Liver (tissue), 9 donors: ENCODE measurements around the gene ERI2. TPM values are rescaled to one million over a fixed set of nuclear protein-coding genes. Genes with fewer than 3 reads are reported as not detected.
"Not testable (repeated sequence)": the region's sequence is repeated elsewhere in the genome, so short reads cannot be mapped to it uniquely, and the experiment has no call there.

ENCODE experiments used
- DNase-seq: peaks from one replicate; pipeline ENCODE4 v3.0.0-alpha.2; 2017; ENCODE audit warnings: low spot score
- H3K27ac ChIP-seq, 2 donors: one replicate each; pipeline ENCODE4 v1.7.0; 2013; ENCODE audit warnings: inconsistent platforms in 2 of 2, low read length in 2 of 2, control low read depth in 1 of 2, low read depth in 1 of 2, mild to moderate bottlenecking in 1 of 2
- H3K27me3 ChIP-seq, 4 donors: one replicate each; pipeline versions ENCODE4 v1.6.1 to v1.7.0; 2013; ENCODE audit warnings: low read length in 3 of 4, inconsistent platforms in 1 of 4, mild to moderate bottlenecking in 1 of 4, moderate library complexity in 1 of 4; ENCODE audit not compliant: control insufficient read depth in 4 of 4, insufficient read depth in 4 of 4
- H3K36me3 ChIP-seq, 4 donors: one replicate each; pipeline versions ENCODE4 v1.6.1 to v1.7.0; 2013; ENCODE audit warnings: low read length in 3 of 4, mild to moderate bottlenecking in 3 of 4, low read depth in 1 of 4, moderate library complexity in 1 of 4; ENCODE audit not compliant: control insufficient read depth in 4 of 4, insufficient read depth in 3 of 4
- H3K4me1 ChIP-seq, 4 donors: one replicate each; pipeline versions ENCODE4 v1.6.1 to v1.7.0; 2013; ENCODE audit warnings: low read length in 3 of 4, mild to moderate bottlenecking in 3 of 4, moderate library complexity in 1 of 4; ENCODE audit not compliant: control insufficient read depth in 4 of 4, insufficient read depth in 4 of 4
- H3K4me3 ChIP-seq, 3 donors: one replicate each; pipeline versions ENCODE4 v1.6.1 to v1.7.0; 2013; ENCODE audit warnings: low read length in 3 of 3, control low read depth in 1 of 3, low read depth in 1 of 3, mild to moderate bottlenecking in 1 of 3
- H3K9ac ChIP-seq, 2 donors: one replicate each; pipeline ENCODE4 v1.7.0; 2013; ENCODE audit warnings: low read length in 2 of 2, mild to moderate bottlenecking in 2 of 2, moderate library complexity in 2 of 2, control low read depth in 1 of 2, low read depth in 1 of 2
- H3K9me3 ChIP-seq, 4 donors: one replicate each; pipeline versions ENCODE4 v1.6.1 to v1.7.0; 2013; ENCODE audit warnings: low read length in 3 of 4; ENCODE audit not compliant: control insufficient read depth in 4 of 4
- EGR1 ChIP-seq, 2 donors: IDR thresholded peaks; 2 replicates each; pipeline ENCODE4 v1.6.1; 2016 to 2018; ENCODE audit warnings: antibody characterized with exemption in 2 of 2, low read depth in 2 of 2
- FOXA1 ChIP-seq: IDR thresholded peaks from 2 replicates; pipeline ENCODE4 v1.6.1; 2016; ENCODE audit warnings: antibody characterized with exemption
- FOXA2 ChIP-seq: IDR thresholded peaks from 2 replicates; pipeline ENCODE4 v1.6.1; 2016; ENCODE audit warnings: antibody characterized with exemption
- GABPA ChIP-seq, 2 donors: IDR thresholded peaks in 1 of 2; conservative IDR thresholded peaks in 1 of 2; 2 replicates each; pipeline ENCODE4 v1.6.1; 2016; ENCODE audit warnings: antibody characterized with exemption in 2 of 2, mild to moderate bottlenecking in 1 of 2, moderate library complexity in 1 of 2
- HNF4A ChIP-seq, 2 donors: conservative IDR thresholded peaks; 2 replicates each; pipeline ENCODE4 v1.6.1; 2016; ENCODE audit warnings: antibody characterized with exemption in 2 of 2, mild to moderate bottlenecking in 2 of 2
- HNF4G ChIP-seq: IDR thresholded peaks from 2 replicates; pipeline ENCODE4 v1.6.1; 2016; ENCODE audit warnings: antibody characterized with exemption
- NR2F2 ChIP-seq: IDR thresholded peaks from 2 replicates; pipeline ENCODE4 v1.6.1; 2016; ENCODE audit warnings: antibody characterized with exemption
- RAD21 ChIP-seq, 2 donors: IDR thresholded peaks; 2 replicates each; pipeline ENCODE4 v1.6.1; 2016; ENCODE audit warnings: antibody characterized with exemption in 2 of 2, mild to moderate bottlenecking in 2 of 2
- SP1 ChIP-seq: IDR thresholded peaks from 2 replicates; pipeline ENCODE4 v1.6.1; 2018; ENCODE audit warnings: antibody characterized with exemption, mild to moderate bottlenecking
- TAF1 ChIP-seq: conservative IDR thresholded peaks from 2 replicates; pipeline ENCODE4 v1.6.1; 2016; ENCODE audit warnings: antibody characterized with exemption, mild to moderate bottlenecking
- YY1 ChIP-seq: IDR thresholded peaks from 2 replicates; pipeline ENCODE4 v1.6.1; 2016; ENCODE audit warnings: antibody characterized with exemption, mild to moderate bottlenecking
- WGBS: extraction: QIAGEN DNeasy Blood & Tissue Kit; methylation state at CpG from one replicate; pipeline ENCODE4 v1.1.7; 2013; 5-methylcytosine and 5-hydroxymethylcytosine counted together
- polyA plus RNA-seq, 2 donors: library from polyadenylated mRNA; stranded (reverse) in 1 of 2; unstranded in 1 of 2; fragments of 200-250 nt in 1 of 2; fragments of >200 nt in 1 of 2; fragmentation: Nextera tagmentation in 1 of 2; extraction: Ambion mirVana in 1 of 2; gene quantifications; one replicate each; pipeline versions ENCODE4 v1.2.1 to v1.2.3, GENCODE V29; 2013 to 2015
- total RNA-seq, 2 donors: library from RNA; depleted of rRNA; stranded (reverse); fragments of >200 nt; gene quantifications; one replicate each; pipeline ENCODE4 v1.2.3, GENCODE V29; 2014
- TF ChIP-seq, protein P1 (sequence below): IDR thresholded peaks from 2 replicates; pipeline ENCODE4 v1.6.1; 2016; ENCODE audit warnings: antibody characterized with exemption, mild to moderate bottlenecking
- TF ChIP-seq, protein P2 (sequence below): IDR thresholded peaks from 2 replicates; pipeline ENCODE4 v1.6.1; 2016; ENCODE audit warnings: antibody characterized with exemption
- TF ChIP-seq, protein P3 (sequence below): IDR thresholded peaks from 2 replicates; pipeline ENCODE4 v1.6.1; 2016; ENCODE audit warnings: antibody characterized with exemption
- TF ChIP-seq, protein P4 (sequence below): fragments of 150-350 bp; IDR thresholded peaks from 2 replicates; pipeline ENCODE4 v1.5.1; 2017; ENCODE audit warnings: improper control_type of control experiment, low read depth, low read length; ENCODE audit not compliant: missing input control
- donor health status: healthy.
- donor health status: healthy.
- donor health status: healthy.
- donor health status: healthy.
- donor health status: healthy.

ERI2 gene
- total and polyA plus RNA-seq, 4 donors = 8.8 to 79.1 (median 19.1) TPM

DNA sequence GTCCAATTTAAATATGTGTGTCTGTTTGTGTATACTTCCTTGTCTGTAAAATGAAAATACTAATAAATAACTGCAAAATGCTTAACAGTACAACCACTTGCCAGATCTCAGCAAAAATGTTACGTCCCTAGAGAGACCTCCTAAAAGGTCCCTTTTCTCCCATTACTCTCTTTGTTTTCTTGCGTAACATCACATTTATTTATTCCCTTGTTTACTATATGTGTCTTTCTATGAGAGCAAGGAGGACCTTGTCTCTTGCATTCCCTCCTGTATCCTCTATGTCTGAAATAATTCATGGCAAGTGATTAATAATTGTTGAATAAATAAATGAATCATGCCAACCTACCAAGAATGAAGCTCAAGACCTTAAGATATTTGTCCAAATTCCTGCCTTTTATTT is 40.5 kb downstream of the ERI2 start:
- Histone ChIP-seq H3K9ac (no peak overlapping the region), H3K9me3 (no peaks in the 10 kb centered on the region), H3K27me3 (no peaks in the 10 kb centered on the region), H3K27ac (no peak overlapping the region), H3K4me3 (no peak overlapping the region), H3K4me1 (peaks cover 7 to 47% (median 22%) of the 10 kb centered on the region in 4 donors), H3K36me3 (peaks cover under 1 to 7% (median 3%) of the 10 kb centered on the region in 4 donors)
- DNase-seq = no peak
- no peak for TF ChIP-seq FOXA2
- no peak for TF ChIP-seq TAF1
- no peak for TF ChIP-seq SP1
- TF ChIP-seq HNF4A (conservative IDR thresholded peaks at IDR 0.05) = no peak
- no peak for TF ChIP-seq GABPA (IDR thresholded peaks at IDR 0.05 in 1 of 2, conservative IDR thresholded peaks at IDR 0.05 in 1 of 2)
- TF ChIP-seq, protein P1, sequence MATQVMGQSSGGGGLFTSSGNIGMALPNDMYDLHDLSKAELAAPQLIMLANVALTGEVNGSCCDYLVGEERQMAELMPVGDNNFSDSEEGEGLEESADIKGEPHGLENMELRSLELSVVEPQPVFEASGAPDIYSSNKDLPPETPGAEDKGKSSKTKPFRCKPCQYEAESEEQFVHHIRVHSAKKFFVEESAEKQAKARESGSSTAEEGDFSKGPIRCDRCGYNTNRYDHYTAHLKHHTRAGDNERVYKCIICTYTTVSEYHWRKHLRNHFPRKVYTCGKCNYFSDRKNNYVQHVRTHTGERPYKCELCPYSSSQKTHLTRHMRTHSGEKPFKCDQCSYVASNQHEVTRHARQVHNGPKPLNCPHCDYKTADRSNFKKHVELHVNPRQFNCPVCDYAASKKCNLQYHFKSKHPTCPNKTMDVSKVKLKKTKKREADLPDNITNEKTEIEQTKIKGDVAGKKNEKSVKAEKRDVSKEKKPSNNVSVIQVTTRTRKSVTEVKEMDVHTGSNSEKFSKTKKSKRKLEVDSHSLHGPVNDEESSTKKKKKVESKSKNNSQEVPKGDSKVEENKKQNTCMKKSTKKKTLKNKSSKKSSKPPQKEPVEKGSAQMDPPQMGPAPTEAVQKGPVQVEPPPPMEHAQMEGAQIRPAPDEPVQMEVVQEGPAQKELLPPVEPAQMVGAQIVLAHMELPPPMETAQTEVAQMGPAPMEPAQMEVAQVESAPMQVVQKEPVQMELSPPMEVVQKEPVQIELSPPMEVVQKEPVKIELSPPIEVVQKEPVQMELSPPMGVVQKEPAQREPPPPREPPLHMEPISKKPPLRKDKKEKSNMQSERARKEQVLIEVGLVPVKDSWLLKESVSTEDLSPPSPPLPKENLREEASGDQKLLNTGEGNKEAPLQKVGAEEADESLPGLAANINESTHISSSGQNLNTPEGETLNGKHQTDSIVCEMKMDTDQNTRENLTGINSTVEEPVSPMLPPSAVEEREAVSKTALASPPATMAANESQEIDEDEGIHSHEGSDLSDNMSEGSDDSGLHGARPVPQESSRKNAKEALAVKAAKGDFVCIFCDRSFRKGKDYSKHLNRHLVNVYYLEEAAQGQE = no peak
- 85% methylated on average over 2 of the region's 2 CpGs for WGBS

DNA sequence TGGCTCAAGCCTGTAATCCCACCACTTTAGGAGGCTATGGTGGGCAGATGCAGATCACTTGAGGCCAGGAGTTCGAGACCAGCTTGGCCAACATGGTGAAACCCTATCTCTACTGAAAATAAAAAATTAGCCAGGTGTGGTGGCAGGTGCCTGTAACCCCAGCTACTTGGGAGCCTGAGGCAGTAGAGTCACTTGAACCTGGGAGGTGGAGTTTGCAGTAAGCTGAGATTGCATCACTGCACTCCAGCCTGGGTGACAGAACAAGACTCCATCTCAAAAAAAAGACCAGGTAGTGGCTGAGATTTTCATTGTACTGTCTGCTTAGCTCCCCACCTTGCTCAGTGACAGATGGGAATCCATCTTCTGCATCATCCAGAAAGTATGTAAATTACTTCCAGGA is 41.8 kb downstream of the ERI2 start:
- H3K4me3 ChIP-seq = peak overlapping the region in 1 of 3 donors; percentile 15
- H3K27ac ChIP-seq, H3K9me3 ChIP-seq, H3K27me3 ChIP-seq, DNase-seq, H3K36me3 ChIP-seq, H3K9ac ChIP-seq: not testable (repeated sequence)
- peaks cover 7 to 47% (median 22%) of the 10 kb centered on the region in 4 donors for H3K4me1 ChIP-seq
- WGBS = 40% methylated on average over 1 of the region's 1 CpG
- TF ChIP-seq, protein P2, sequence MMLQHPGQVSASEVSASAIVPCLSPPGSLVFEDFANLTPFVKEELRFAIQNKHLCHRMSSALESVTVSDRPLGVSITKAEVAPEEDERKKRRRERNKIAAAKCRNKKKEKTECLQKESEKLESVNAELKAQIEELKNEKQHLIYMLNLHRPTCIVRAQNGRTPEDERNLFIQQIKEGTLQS = peak; percentile 49

DNA sequence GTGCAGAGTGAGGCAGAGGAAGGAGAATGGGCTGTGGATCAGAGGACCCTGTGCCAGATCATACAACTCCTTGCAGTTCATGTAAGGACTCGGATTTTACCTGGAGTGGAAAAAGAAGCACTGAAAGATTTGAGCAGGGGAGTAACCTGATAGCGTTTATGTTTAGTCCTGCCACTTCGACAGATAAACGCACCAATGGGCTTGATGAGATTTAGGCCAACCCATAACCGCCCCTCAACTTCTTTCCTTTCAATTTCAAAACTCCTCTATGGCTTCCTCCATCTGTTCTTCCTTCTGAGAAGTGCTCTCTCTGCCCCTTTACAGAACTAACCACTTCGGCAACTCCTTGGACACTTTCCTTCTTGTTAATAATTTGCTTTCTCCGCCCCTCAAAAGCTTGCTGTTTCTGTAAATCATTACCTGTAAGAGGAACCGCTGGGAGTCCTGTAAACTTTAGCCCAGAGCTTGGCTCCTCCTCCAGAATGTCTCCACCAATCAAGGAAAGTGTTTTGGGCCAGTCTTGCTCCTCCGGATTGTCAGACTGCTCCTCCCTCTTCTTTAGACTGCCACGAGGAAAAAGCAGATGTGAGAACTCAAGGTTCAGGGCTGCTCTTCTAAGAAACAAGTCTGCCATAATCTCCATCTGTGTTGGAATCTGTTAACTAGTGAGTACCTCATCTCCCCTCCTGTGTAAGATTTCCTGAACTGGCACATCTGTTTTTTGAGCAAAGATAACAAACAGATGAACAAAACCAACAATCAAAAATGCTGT is 42.6 kb downstream of the ERI2 start, which contains the start of gene ACSM3:
TSS of gene ACSM3 (plus strand) at position 554 of the 772 bp plus-strand sequence. CDS start 6,021 bp downstream, outside the sequence.
- H3K4me3 ChIP-seq = peak within 1 kb of the TSS; percentile 44 to 78 (median 55)
- TF ChIP-seq, protein P1 = peak; percentile 55
- no peak for TF ChIP-seq FOXA2
- no peak for TF ChIP-seq GABPA (IDR thresholded peaks at IDR 0.05 in 1 of 2, conservative IDR thresholded peaks at IDR 0.05 in 1 of 2)
- TF ChIP-seq HNF4A (conservative IDR thresholded peaks at IDR 0.05) = peak; percentile 65 to 68
- TF ChIP-seq NR2F2 = no peak
- TF ChIP-seq, protein P3, sequence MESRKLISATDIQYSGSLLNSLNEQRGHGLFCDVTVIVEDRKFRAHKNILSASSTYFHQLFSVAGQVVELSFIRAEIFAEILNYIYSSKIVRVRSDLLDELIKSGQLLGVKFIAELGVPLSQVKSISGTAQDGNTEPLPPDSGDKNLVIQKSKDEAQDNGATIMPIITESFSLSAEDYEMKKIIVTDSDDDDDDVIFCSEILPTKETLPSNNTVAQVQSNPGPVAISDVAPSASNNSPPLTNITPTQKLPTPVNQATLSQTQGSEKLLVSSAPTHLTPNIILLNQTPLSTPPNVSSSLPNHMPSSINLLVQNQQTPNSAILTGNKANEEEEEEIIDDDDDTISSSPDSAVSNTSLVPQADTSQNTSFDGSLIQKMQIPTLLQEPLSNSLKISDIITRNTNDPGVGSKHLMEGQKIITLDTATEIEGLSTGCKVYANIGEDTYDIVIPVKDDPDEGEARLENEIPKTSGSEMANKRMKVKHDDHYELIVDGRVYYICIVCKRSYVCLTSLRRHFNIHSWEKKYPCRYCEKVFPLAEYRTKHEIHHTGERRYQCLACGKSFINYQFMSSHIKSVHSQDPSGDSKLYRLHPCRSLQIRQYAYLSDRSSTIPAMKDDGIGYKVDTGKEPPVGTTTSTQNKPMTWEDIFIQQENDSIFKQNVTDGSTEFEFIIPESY = no peak
- peak; percentile 88 for TF ChIP-seq SP1
- TF ChIP-seq HNF4G = no peak
- peak; percentile 47 for TF ChIP-seq TAF1
- no peak for TF ChIP-seq EGR1 (IDR thresholded peaks at IDR 0.05; ENCODE audit: low read depth in 2 of 2)
- TF ChIP-seq, protein P4, sequence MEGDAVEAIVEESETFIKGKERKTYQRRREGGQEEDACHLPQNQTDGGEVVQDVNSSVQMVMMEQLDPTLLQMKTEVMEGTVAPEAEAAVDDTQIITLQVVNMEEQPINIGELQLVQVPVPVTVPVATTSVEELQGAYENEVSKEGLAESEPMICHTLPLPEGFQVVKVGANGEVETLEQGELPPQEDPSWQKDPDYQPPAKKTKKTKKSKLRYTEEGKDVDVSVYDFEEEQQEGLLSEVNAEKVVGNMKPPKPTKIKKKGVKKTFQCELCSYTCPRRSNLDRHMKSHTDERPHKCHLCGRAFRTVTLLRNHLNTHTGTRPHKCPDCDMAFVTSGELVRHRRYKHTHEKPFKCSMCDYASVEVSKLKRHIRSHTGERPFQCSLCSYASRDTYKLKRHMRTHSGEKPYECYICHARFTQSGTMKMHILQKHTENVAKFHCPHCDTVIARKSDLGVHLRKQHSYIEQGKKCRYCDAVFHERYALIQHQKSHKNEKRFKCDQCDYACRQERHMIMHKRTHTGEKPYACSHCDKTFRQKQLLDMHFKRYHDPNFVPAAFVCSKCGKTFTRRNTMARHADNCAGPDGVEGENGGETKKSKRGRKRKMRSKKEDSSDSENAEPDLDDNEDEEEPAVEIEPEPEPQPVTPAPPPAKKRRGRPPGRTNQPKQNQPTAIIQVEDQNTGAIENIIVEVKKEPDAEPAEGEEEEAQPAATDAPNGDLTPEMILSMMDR = no peak
- no peak for TF ChIP-seq RAD21 (IDR thresholded peaks at IDR 0.05)
- TF ChIP-seq FOXA1 = no peak
- peak; percentile 72 for TF ChIP-seq YY1

More for the DNA sequence above, 42.6 kb downstream of the ERI2 start, which contains the start of gene ACSM3:
- 6% methylated on average over 10 of the region's 10 CpGs for WGBS
- Histone ChIP-seq H3K9me3 (no peaks in the 10 kb centered on the region), H3K36me3 (no peaks in the 10 kb centered on the region), H3K27ac (peak within 1 kb of the TSS; percentile 7 to 75), H3K27me3 (no peaks in the 10 kb centered on the region), H3K9ac (peak within 1 kb of the TSS in 1 of 2 donors; percentile 34), H3K4me1 (peaks cover 7 to 44% (median 22%) of the 10 kb centered on the region in 4 donors)
- peak; percentile 43 for DNase-seq
